GM18951 (cell line): Measurements from ENCODE around the gene KATNAL1.

ENCODE experiments used
- POLR2A ChIP-seq: IDR thresholded peaks from 4 replicates; pipeline ENCODE4 v1.6.1; 2011; ENCODE audit warnings: mild to moderate bottlenecking; ENCODE audit not compliant: insufficient read length, insufficient read depth; ENCODE audit errors: extremely low read depth
- in situ Hi-C: fragments of 300-500 bp; cut with MboI; formaldehyde crosslinking; loops from one replicate; pipeline ENCODE4 v1.12.0; 2022; ENCODE audit warnings: low sequenced_read_pairs, mixed read lengths, inconsistent platforms; ENCODE audit not compliant: unreplicated experiment

Gene KATNAL1

DNA sequence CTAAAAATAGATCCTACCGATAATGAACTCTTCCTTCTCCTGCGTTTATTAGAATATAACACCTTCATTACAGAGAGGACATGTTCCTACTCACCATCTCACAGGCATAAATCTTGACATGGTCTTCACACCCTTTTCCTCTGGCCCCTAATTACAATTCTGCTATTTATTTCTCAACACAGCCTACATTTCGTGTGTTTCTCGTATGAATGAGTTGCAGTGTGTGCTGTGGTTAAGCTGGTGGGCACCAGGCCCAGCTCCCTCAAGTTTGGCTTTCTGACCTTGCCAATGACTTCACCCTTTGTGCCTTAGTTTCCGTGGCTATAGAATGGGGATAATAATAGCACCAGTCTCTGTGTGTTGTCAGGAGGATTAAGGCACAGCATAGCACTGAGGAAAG lies 12.3 kb upstream of the KATNAL1 start:
- no peak for TF ChIP-seq POLR2A
- in situ Hi-C loops = no loop called here

GRCh38 chr13:30319130-30319529 lies 11.8 kb upstream of the KATNAL1 start:
- in situ Hi-C loops = no loop called here
- no peak for TF ChIP-seq POLR2A

DNA sequence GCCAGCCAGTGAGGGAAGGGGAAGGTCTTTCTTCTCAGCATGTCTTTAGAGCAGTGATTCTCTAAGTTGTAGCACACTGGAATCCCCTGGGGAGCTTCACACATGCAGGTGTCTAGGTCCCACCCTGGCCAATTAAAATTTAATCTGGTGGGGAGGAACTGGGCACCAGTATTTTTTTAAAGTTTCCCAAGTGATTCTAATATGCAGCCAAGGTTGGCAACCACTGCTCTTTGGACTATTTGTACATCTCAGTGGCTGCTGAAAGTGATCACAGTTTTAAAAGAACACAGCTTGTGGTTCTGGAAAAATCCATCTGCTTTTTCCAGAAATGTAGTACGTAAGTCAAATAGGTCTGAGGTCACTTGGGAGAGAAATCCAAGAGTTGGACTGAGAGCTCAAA lies 10.7 kb upstream of the KATNAL1 start:
- in situ Hi-C loops = no loop called here
- TF ChIP-seq POLR2A = no peak

DNA sequence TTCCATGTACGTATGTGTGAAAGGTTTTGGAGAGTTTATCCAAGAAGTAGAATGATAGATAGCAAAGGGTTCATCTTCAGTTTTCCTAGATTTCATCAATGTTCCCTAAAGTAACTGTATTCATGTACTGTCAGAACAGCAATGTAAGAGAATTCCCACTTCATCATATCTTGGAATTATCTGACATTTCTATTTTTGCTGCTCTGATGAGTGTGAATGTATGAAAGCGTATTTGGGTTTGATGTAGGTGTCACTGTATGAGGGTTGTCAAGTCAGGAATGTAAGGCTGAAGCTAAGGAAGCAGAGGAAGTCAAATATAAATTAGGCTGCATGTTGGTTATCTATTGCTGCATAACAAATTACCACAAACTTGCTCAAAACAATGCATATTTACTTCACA lies 7.2 kb upstream of the KATNAL1 start:
- in situ Hi-C loops = no loop called here
- TF ChIP-seq POLR2A = no peak

- no peak for TF ChIP-seq POLR2A
- in situ Hi-C loops = no loop called here
Measured at GRCh38 chr13:30314069-30314468, 6.7 kb upstream of the KATNAL1 start.

- in situ Hi-C loops = no loop called here
- TF ChIP-seq POLR2A = no peak
Measured at GRCh38 chr13:30313311-30313710, 6.0 kb upstream of the KATNAL1 start.

DNA sequence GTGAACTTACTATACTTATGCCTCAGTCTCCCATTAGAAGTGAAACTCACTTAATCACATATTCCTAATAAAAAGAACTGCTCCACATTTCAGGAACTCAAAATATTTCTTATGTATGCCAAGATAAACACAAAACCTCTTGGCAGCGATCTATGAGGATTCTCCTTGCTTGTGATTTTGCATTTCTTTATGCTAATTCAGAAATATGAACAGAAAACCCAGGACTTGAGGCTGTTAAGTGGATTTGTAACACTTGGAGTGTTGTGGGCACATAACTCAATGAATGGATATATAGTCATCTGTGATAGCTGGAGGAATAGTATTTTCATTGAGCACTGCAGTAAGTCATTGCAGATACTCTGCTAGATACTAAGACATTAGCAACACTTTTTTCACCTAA lies 5.6 kb upstream of the KATNAL1 start:
- in situ Hi-C loops = no loop called here
- TF ChIP-seq POLR2A = no peak

DNA sequence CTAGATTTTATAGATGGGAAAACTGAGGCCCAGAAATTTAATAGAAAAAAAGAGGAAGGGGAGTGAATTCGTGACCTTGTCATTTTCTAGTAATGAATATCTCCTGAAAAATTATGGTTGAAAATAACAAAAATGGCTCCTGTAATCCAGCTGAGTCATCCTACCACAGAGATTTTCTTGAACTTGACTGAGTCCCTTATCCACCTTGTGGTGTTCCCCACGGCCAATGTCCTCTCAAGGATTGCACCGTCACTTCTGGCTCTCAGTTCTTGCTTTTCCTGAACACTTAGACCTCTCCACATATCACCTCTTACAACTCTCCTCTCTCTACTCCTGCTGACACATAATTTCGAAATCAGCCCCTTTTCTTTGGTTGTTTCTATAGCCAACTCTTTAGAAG lies 1.2 kb upstream of the KATNAL1 start:
- in situ Hi-C loops = no loop called here
- no peak for TF ChIP-seq POLR2A

- in situ Hi-C loops = no loop called here
- TF ChIP-seq POLR2A = no peak
Measured at GRCh38 chr13:30307971-30308290, 580 bp upstream of the KATNAL1 start.

DNA sequence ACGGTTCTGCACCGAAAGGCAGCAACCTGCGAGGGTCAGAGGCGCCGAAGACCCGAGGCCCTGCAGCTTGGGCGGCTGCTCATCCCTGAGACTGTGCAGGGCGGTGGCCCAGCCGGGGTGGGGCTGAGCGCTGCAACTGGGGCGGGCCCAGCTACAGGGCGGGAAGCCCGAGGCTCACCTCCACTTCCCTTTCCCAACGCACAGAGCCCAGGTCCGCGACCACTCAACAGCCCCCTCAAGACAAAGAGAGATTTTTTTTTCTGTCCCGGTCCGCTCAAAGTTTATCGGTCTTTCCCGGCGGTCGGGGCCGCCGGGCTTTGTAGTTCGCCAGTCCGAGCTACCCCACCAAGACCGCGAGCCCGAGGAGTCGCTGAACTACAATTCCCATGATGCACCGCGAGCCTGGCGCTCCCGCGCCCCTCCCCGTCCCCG lies 573 bp downstream of the KATNAL1 start:
- in situ Hi-C loops = no loop called here
- peak; percentile 59 for TF ChIP-seq POLR2A

- in situ Hi-C loops = no loop called here
Measured at GRCh38 chr13:30305456-30305970, 1.8 kb downstream of the KATNAL1 start.

DNA sequence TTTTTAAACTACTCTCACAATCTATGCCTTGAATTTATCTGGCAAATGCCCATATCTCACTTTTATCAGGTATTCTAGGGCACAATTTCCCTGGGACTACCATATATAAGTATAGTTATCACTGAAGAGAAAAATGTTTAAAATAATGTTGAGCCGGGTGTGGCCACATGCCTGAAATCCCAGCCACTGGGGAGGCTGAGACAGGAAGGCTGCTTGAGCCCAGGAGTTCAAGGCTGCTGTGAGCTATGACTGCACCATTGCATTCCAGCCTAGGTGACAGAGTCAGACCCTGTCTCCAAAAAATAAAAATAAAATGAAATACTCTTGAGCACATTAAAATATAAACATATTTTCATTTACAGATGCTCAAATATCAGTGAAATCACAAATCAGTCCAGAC lies 4.1 kb downstream of the KATNAL1 start:
- no peak for TF ChIP-seq POLR2A
- in situ Hi-C loops = no loop called here

More at GRCh38 chr13:30305456-30305970, 1.8 kb downstream of the KATNAL1 start:
- no peak for TF ChIP-seq POLR2A

DNA sequence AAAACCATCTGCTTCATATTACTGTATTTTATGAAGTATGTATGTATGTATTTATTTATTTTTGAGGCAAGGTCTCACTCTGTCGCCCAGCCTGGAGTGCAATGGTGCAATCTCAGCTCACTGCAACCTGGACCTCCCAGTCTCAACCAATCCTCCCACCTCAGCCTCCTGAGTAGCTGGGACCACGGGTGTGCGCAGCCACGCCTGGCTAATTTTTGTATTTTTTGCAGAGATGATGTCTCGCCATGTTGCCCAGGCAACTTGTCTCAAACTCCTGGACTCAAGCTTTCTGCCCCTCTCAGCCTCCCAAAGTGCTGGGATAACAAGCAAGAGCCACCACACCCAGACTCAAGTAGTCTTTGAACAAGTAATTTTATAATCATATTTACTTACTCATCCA lies 5.5 kb downstream of the KATNAL1 start:
- in situ Hi-C loops = no loop called here
- no peak for TF ChIP-seq POLR2A

- TF ChIP-seq POLR2A = no peak
- in situ Hi-C loops = no loop called here
Measured at GRCh38 chr13:30300596-30300995, 6.8 kb downstream of the KATNAL1 start.

DNA sequence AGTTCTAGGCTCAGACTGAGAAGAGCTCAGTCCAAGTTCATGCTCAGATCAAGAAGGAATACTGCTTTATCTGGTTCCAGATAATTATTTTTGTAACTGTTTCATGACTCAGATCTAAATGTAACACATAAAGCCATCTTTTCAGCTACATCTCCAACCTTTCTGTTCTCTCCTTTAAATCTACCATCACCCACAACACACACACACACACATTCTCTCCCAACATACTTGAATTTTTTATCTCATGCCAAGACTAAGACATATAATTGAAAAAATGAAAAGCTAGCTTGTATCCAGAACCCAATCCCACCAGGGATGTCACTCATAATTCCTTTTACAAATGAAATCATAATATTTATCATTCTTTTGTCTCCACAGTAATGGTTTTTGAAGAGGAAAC lies 7.6 kb downstream of the KATNAL1 start:
- TF ChIP-seq POLR2A = no peak
- in situ Hi-C loops = no loop called here
